Cerebellar nuclear complex (tissue), 1 donor: ENCODE data around the gene RFC4.
A peak's percentile ranks its signal among the peaks of the same experiment; 100 is the strongest.

Experiments used
- DNase-seq, 2 experiments: peaks; one replicate each; lab custom pipeline; 2025; lab: John Stamatoyannopoulos, UW

RFC4 gene

DNA sequence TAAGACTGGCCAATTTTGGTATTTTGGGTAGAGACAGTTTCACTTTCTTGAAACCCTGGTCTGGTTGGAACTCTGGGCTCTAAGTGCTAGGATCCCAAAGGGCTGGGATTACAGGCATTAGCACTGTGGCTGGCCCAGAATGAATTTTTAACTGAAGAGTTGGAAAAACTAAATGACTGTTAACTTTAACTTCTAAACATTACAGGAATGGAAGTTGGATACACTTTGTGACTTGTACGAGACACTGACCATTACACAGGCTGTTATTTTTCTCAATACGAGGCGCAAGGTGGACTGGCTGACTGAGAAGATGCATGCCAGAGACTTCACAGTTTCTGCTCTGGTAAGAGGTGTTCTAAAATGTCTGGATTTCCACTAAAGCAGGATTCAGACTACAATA lies 19.4 kb downstream of the RFC4 start:
- no peak for DNase-seq

GRCh38 chr3:186785495-186786018 lies 20.7 kb downstream of the RFC4 start:
- DNase-seq = no peak

DNA sequence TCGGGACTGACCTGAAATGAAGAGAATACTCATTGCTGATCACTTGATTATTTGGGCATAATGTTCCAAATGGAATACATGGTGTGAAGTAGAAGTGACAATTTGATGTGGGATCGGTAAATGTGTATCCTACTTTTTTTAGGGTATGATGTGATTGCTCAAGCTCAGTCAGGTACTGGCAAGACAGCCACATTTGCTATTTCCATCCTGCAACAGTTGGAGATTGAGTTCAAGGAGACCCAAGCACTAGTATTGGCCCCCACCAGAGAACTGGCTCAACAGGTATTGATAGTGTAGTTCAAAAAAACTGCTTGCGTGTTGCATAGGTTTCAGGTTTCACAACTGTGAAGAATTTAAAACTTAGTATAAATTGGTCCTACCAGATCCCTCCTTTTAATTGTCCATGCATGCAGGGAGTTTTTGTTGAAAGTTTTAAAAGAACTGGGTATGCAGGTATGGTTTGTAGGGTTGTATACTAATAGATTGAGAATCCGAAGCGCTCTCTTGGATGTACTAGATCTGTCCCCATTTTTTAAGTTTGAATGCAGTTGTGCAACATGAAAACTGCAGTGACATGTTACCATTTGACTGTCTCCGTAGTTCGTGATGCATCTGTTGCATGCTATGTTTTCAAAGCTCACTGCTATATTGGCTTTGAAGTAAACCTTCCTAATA lies 21.3 kb downstream of the RFC4 start:
- no peak for DNase-seq

DNA sequence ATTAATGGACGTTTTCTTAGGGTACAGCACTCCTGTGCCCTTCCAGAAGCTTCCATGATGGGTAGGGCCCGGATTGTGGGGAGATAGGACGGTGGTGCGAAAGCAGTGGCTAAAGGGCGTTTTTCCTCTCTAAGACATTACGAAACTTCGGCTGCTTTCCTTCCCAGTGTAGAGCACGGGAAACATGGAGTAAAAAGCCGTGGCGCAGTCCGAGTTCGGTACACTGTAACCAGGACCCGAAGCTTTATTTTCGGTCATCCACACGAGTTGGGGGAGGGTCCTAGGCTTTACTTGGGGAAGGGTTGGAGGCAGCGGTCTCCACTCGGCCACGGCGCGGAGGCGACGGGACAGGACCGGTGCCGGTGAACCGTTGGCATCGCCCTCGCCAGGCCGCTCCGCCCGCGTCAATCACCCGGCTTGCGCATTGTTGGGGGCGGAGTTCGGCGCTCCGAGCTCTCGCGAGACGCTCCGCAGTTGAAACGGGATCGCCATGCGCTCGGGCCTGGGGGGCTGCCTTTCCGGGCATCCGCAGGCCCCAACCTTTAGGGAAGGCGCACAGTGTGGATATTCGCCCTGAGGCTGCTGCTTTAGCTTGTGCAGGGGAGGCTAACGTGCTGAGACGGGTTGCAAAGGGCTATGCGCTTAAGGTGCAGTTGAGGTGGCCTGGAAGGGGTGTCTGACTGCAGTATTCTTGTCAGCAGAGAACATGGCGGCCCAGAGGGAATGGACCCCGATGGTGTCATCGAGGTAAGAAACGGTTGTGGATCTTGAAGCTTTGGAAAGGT lies 22.4 kb downstream of the RFC4 start:
- peak in 1 of 2 experiments; percentile 13 for DNase-seq

DNA sequence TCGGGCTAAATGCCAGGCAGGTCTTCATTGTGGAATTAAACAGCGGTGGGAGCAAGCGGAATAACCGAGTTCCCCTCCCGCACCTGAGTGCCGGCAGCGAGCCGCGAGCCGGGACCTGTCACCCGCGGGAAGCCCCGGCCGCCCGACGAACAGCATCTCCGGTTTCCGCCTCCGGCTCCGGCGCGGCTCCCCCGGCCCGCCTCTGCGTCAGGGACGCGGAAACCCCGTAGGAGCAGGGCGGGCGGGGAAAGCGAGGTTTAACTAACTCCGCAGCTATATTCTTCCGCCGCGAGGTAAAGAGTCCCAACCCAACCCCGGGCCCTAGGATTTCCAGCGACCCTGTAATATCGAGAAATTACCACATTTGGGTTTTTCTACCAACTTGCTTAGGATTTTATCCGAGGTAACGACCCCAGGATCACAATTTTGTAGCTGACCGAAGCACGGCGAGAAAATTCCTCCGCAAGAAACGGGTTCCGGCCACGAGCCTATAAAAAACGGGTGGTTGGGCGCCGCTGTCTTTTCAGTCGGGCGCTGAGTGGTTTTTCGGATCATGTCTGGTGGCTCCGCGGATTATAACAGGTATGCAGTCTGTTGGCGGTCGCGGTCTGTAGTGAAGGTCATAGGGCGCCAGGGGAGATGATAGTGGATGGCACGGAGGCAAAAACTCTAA lies 23.1 kb downstream of the RFC4 start, which contains the start of gene EIF4A2:
TSS of gene EIF4A2 (plus strand) at position 520 of the 673 bp plus-strand sequence. CDS start at position 554, 34 bp downstream.
- peak; percentile 13 to 47 for DNase-seq

GRCh38 chr3:186782542-186783057 lies 23.7 kb downstream of the RFC4 start:
- DNase-seq = no peak

DNA sequence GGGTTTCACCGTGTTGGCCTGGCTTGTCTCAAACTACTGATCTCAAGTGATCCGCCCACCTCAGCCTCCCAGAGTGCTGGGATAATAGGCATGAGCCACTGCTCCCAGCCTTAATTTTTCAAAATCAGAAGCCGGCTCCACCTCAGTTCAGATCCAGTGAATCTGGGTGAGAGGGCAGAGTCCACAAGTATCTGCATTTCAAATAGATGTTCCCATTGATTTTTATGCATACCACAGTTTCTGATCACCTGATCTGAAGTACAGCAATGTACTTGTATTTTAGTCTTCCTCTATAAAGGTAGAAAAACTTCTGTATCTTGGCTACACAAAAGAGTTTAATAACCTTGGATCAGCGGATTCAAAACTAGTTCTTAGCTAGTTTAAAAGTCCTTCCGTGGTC lies 27.1 kb downstream of the RFC4 start:
- no peak for DNase-seq

DNA sequence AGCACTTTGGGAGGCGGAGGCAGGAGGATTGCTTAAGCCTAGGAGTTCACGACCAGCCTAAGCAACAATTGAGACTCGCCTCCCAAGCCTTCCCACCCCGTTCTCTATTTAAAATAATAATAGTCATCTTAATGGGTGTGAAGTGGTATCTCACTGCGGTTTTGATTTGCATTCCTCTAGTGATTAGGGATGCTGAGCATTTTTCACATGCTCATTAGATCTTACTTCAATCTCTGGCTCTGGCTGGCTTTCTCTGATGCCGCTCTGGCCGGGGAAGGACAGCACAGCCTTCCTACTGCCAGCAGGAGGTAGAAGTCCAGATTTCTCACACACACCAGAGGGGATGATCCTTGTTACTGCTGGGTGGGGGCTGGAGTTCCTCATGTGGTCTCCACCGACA lies 30.3 kb downstream of the RFC4 start:
- DNase-seq = no peak

DNA sequence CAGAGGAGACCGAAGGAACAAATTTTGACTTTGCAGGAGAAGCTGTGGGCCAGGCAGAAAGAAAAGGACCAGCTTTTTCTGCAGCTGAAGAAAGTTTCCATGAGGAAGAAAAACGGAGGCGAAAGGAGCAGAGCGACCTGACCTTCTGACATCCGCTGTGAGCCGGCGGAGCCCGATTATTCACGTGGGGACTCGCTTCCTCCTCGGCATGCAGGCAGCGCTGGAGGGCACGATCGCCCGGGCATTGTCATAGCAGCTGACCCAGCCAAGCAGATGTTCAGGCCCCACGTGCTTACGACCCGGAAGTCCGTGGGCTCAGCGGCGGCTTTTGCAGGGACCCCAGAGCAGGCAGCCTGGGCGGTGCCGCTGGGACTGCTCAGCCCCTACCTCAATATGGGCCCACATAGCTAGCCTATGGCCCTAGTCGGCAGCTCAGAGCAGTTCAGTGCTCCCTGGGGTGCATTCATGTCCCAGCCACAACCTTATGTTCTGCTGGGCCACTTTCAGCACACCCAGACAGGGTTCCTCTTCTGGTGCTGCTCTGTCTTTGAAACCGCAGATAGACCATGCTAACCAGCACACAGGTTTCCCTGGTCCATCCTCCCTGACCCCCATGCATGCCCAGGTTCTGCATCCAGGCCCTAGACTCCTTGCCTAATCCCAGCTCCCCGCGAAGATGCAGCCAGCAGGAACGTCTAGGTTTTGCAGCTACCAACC lies 33.4 kb downstream of the RFC4 start:
- DNase-seq = no peak

DNA sequence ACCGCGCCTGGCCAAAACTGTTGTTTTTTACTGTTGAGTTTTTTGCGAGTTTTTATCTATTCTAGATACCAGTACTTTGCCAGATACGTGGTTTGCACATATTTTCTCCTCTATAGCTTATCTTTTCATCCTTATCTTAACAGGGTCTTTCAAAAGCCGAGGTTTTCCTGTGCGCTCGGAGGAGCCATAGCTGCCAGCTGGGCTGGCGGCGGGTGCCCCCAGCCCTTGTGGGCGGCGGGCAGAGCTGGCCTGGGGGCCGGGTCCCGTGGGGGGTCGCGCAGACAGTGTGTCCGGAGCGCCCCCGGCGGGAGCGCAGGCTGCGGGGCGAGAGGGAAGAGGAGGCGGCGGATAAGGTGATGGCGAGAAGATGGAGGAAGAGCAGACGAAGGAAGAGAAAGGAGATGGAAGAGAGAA lies 34.0 kb downstream of the RFC4 start:
- no peak for DNase-seq

DNA sequence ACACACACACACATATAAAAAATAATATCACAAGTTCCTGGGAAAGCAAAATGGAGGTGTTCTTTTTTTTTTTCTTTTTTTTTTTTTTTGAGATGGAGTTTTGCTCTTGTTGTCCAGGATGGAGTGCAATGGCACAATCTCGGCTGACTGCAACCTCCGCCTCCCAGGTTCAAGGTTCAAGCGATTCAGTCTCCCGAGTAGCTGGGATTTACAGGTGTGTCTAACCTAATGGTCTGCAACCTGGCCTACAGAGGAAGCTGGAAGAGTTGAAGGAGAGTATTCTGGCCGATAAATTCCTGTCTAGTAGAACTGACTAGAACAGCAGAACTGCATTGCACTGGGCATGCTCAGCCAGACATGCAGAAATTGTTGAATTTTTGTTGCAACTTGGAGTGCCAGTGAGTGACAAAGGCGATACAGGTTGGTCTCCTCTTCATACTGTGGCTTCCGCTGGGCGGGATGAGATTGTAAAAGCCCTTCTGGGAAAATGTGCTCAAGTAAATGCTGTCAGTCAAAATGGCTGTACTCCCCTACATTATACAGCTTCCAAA lies 45.3 kb downstream of the RFC4 start:
- DNase-seq = no peak

GRCh38 chr3:186760141-186760833 lies 46.0 kb downstream of the RFC4 start:
- no peak for DNase-seq

DNA sequence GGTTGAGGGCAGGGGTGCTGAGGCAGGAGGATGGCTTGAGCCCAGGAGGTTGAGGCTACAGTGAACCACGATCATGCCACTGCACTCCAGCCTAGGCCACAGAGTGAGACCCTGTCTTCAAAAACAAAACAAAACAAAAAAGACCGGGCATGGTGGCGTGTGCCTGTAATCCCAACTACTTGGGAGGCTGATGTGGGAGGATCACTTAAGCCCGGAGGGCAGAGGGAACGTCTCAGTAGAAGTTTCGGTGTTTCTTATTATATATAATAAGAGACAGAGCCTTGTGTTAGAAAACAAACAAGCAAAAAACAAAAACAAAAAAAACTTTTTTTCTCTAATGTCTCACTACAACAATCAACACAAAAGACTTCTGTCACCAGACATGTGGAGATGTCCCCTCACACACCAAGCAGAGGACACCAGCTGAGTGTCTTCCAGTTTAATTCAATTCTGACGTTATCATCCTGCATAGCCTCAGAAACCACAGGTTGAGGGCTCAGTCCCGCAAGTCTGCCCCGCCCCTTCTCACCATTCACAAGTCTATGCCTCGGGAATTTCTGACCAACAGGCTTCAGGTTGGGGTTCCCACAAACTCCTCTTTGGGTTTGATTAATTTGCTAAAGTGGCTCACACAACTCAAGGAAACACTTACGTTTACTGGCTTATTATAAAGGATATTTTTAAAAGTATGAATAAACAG lies 46.9 kb downstream of the RFC4 start:
- DNase-seq = no peak

DNA sequence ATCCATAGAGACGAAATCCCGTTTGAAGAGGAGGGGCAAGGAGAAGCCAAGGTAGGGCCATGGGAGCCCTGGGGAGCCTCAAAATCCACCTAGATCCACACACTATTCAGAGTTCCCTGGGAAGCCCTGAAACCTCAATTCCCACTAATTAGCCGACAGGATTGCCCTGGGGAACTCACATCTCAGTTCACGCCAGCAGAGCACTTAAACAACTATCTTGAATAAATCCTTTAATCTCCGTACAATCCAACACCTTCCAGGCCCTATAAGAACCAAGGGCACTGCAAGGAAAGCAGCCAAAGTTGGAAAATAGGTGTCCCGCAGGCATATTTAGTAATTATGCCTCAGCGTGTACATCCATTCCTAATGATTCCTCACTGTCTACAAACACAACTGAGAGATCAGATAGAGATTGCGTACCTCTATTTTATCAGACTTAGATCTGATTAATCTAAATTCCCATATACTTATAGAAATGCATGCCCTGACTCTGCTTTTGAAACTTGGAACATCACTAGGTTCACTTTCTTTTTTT lies 48.5 kb downstream of the RFC4 start:
- no peak for DNase-seq

DNA sequence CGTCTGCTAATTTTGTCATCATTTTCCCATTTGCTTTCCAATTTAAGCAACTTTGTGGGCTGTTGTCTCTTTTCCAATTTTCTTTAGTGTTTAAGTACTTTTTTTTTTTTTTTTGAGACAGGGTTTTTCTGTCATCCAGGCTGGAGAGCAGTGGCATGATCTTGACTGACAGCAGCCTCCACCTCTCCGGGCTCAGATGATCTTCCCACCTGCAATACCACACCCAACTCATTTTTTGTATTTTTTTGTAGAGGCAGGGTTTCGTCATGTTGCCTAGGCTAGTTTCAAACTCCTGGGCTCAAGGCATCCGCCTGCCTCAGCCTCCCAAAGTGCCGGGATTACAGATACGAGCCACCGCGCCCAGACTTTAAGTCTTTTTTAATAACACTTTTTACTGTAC lies 49.1 kb downstream of the RFC4 start:
- DNase-seq = no peak

DNA sequence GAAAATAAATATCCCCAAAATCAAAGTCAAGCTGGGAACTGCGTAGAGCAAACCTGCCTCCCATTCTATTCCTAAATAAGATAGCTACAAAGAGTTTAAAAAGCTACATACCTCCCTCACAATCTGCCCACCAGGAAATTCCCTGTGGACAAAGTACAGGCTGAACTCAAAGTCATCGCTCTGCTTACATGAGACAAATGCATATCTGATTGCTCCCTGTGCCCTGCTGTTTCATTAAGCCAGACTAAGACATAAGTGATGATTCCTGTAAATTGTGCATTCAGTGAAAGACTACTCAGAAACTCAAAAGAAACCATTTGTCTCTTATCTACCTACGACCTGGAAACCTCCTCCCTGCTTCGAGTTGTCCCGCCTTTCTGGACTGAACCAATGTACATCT lies 51.4 kb downstream of the RFC4 start:
- DNase-seq = no peak

- DNase-seq = no peak
These were observed 52.3 kb downstream of the RFC4 start for GRCh38 chr3:186754006-186754405.

- DNase-seq = no peak
These were observed 54.8 kb downstream of the RFC4 start for GRCh38 chr3:186751480-186751879.

DNA sequence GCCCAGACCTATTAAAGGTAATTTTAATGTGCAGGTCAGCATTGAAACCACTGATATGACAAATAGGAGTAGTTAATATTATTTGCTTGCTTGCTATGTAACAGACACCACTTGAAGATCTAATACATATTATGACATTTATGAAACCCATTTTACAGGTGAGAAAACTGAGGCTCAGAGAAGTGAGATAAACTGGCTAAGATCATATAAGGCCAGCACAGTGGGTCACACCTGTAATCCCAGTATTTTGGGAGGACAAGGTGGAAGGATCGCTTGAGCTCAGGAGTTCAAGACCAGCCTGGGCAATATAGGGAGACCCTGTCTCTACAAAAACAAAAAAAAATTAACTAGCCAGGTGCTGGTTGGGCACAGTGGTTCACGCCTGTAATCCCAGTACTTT lies 56.0 kb downstream of the RFC4 start:
- no peak for DNase-seq

DNA sequence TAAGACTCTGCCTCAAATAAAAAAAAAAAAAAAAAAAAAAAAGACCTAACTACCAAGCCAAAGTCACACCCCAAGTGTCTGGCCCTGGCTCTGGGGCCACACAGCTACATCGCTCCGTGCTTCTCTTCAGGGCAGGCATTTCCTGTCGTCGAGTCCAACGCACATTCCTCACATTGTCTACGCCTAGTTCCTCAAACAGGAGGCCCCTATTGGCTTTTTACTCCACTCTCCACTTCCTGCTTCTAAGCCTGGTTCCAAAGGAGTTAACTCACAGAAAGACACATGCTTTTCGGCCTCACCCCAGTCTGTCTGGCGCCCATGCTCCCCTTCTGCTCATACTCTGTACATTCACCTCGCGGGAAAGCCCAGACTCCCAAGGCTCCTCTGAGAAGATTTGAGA lies 60.3 kb downstream of the RFC4 start:
- DNase-seq = no peak
